Liver (tissue), 3 donors: ENCODE results near the gene MPDZ.

Experiments used
- CTCF ChIP-seq: fragments of 150-350 bp; IDR thresholded peaks from 2 replicates; pipeline ENCODE4 v1.5.1; 2017; ENCODE audit warnings: improper control_type of control experiment, low read depth, low read length; ENCODE audit not compliant: missing input control
- FOXA2 ChIP-seq: IDR thresholded peaks from 2 replicates; pipeline ENCODE4 v1.6.1; 2016; ENCODE audit warnings: antibody characterized with exemption
- JUND ChIP-seq, 2 donors: IDR thresholded peaks; 2 replicates each; pipeline ENCODE4 v1.6.1; 2016; ENCODE audit warnings: antibody characterized with exemption in 2 of 2
- RXRA ChIP-seq, 2 donors: IDR thresholded peaks; 2 replicates each; pipeline ENCODE4 v1.6.1; 2017 to 2018; ENCODE audit warnings: antibody characterized with exemption in 2 of 2, mild to moderate bottlenecking in 1 of 2
- TAF1 ChIP-seq: conservative IDR thresholded peaks from 2 replicates; pipeline ENCODE4 v1.6.1; 2016; ENCODE audit warnings: antibody characterized with exemption, mild to moderate bottlenecking
- YY1 ChIP-seq: IDR thresholded peaks from 2 replicates; pipeline ENCODE4 v1.6.1; 2016; ENCODE audit warnings: antibody characterized with exemption, mild to moderate bottlenecking
- donor health status: healthy.
- donor health status: healthy.

GRCh38 chr9:13063880-13064459, 215.5 kb downstream of the MPDZ start:
- no peak for TF ChIP-seq YY1
- no peak for TF ChIP-seq FOXA2
- no peak for TF ChIP-seq CTCF
- TF ChIP-seq RXRA (IDR thresholded peaks at IDR 0.05) = no peak
- no peak for TF ChIP-seq JUND (IDR thresholded peaks at IDR 0.05)
- TF ChIP-seq TAF1 = no peak
